ENCODE data around the gene ELMO1. TPM values are rescaled to one million over a fixed set of nuclear protein-coding genes. Genes with fewer than 3 reads are reported as not detected.

Gene ELMO1
- total and polyA plus RNA-seq, 2 experiments from 2014 or later: 19.7 to 28.7 TPM

DNA sequence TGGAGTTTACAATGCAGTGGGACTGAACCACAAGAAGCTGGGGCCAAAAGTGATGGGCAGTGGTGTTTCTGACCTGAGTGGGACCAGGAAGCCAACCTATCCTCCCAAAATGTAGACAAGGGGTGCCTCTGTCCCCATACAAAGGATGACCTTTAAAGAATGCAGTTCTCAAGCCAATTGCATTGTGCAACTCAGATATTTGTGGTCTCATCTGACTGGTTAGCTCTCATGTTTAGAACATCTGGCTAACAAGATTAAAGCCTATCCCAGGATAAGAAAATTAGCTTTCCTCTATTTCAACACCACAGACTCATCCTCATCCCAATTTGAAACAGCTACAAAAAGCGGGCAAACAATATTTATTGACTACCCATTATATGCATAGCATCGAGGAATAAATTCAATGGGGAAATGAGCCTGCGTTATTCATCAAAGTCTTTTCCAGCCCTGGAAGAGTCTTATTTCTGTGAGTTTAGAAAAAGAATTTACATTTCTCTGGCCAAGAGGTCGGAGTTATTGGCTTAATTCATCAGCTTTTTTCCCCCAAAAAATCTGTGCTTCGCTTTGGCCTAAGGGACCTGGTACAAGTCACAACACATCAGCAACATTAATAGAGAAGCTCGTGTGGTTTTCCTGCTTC, 26.7 kb downstream of the ELMO1 start:
- Histone ChIP-seq H3K4me2 (no peak overlapping the region), H3K27ac (peak overlapping the region; percentile 36), H2AFZ (no peak overlapping the region), H3K27me3 (no peaks in the 10 kb centered on the region), H3K4me1 (ENCODE audit: insufficient read depth) (no peaks in the 10 kb centered on the region), H3K36me3 (replicated peaks; ENCODE audit: insufficient read depth, low read depth) (no peaks in the 10 kb centered on the region), H3K79me2 (peaks cover 2% of the 10 kb centered on the region), H3K4me3 (no peak overlapping the region), H4K20me1 (ENCODE audit: insufficient read depth, poor library complexity, severe bottlenecking) (no peaks in the 10 kb centered on the region), H3K9me2 (replicated peaks; ENCODE audit: insufficient read depth) (no peaks in the 10 kb centered on the region), H3K9me3 (ENCODE audit: low read depth) (no peaks in the 10 kb centered on the region)
- WGBS (ENCODE audit: low lambda C conversion rate, missing lambda C conversion rate): 81% methylated on average over 6 of the region's 6 CpGs
- no peak for DNase-seq (ENCODE audit: low spot score)
- TF ChIP-seq EZH2phosphoT487 (IDR thresholded peaks at IDR 0.05; ENCODE audit: low read depth, severe bottlenecking, unreplicated experiment) (no peak), EZH2 (IDR thresholded peaks at IDR 0.05; ENCODE audit: borderline replicate concordance) (no peak), CTCF (IDR thresholded peaks at IDR 0.05; ENCODE audit: poor library complexity) (no peak)

GRCh38 chr7:37420946-37421695, 27.5 kb downstream of the ELMO1 start:
- Histone ChIP-seq H3K9me2 (replicated peaks; ENCODE audit: insufficient read depth) (no peaks in the 10 kb centered on the region), H4K20me1 (ENCODE audit: insufficient read depth, poor library complexity, severe bottlenecking) (no peaks in the 10 kb centered on the region), H3K9me3 (ENCODE audit: low read depth) (no peaks in the 10 kb centered on the region), H2AFZ (no peak overlapping the region), H3K79me2 (peaks cover 5% of the 10 kb centered on the region), H3K4me1 (ENCODE audit: insufficient read depth) (no peaks in the 10 kb centered on the region), H3K27ac (peak overlapping the region; percentile 36), H3K36me3 (replicated peaks; ENCODE audit: insufficient read depth, low read depth) (no peaks in the 10 kb centered on the region), H3K27me3 (no peaks in the 10 kb centered on the region), H3K4me3 (no peak overlapping the region), H3K4me2 (no peak overlapping the region)
- TF ChIP-seq EZH2phosphoT487 (IDR thresholded peaks at IDR 0.05; ENCODE audit: low read depth, severe bottlenecking, unreplicated experiment) (no peak), CTCF (IDR thresholded peaks at IDR 0.05; ENCODE audit: poor library complexity) (no peak), EZH2 (IDR thresholded peaks at IDR 0.05; ENCODE audit: borderline replicate concordance) (no peak)
- DNase-seq (ENCODE audit: low spot score): no peak
- 58% methylated on average over 6 of the region's 6 CpGs for WGBS (ENCODE audit: low lambda C conversion rate, missing lambda C conversion rate)

- TF ChIP-seq EZH2phosphoT487 (IDR thresholded peaks at IDR 0.05; ENCODE audit: low read depth, severe bottlenecking, unreplicated experiment) (no peak), EZH2 (IDR thresholded peaks at IDR 0.05; ENCODE audit: borderline replicate concordance) (no peak), CTCF (IDR thresholded peaks at IDR 0.05; ENCODE audit: poor library complexity) (no peak)
- DNase-seq (ENCODE audit: low spot score): no peak
- no peaks in the 10 kb centered on the region for H3K36me3 ChIP-seq (replicated peaks; ENCODE audit: insufficient read depth, low read depth)
- H3K9me2 ChIP-seq (replicated peaks; ENCODE audit: insufficient read depth): no peaks in the 10 kb centered on the region
- no peak overlapping the region for H3K27ac ChIP-seq
- H3K9me3 ChIP-seq (ENCODE audit: low read depth): no peaks in the 10 kb centered on the region
- no peaks in the 10 kb centered on the region for H4K20me1 ChIP-seq (ENCODE audit: insufficient read depth, poor library complexity, severe bottlenecking)
- no peak overlapping the region for H3K4me2 ChIP-seq
- H2AFZ ChIP-seq: no peak overlapping the region
- H3K27me3 ChIP-seq: no peaks in the 10 kb centered on the region
- no peaks in the 10 kb centered on the region for H3K4me1 ChIP-seq (ENCODE audit: insufficient read depth)
- no peak overlapping the region for H3K4me3 ChIP-seq
- H3K79me2 ChIP-seq: peaks cover 5% of the 10 kb centered on the region
Measured at GRCh38 chr7:37419496-37419895, 29.2 kb downstream of the ELMO1 start.

Measured in hepatocyte (in vitro differentiated cells).